Epithelial cell of proximal tubule (primary cell): ENCODE results near the gene NT5DC4. TPM values are rescaled to one million over a fixed set of nuclear protein-coding genes. Genes with fewer than 3 reads are reported as not detected.
"Not testable (repeated sequence)": the region's sequence is repeated elsewhere in the genome, so short reads cannot be mapped to it uniquely, and the experiment has no call there.

Source experiments
- DNase-seq: peaks from one replicate; pipeline ENCODE4 v3.0.0-alpha.2; 2011; ENCODE audit warnings: low read depth
- H3K4me3 ChIP-seq: 2 replicates; pipeline ENCODE4 v1.5.1; 2011; ENCODE audit warnings: low read depth, mild to moderate bottlenecking, low read length
- CTCF ChIP-seq: conservative IDR thresholded peaks from 2 replicates; pipeline ENCODE4 v1.5.1; 2012; ENCODE audit warnings: low read depth, mild to moderate bottlenecking, low read length
- total RNA-seq: library from RNA; depleted of rRNA; stranded (reverse); fragments of >200 nt; gene quantifications from 2 replicates; pipeline ENCODE4 v1.2.3, GENCODE V29; 2015

NT5DC4 gene
- total RNA-seq, 1 donor from 2014 or later = not detected

- no peak for TF ChIP-seq CTCF
- DNase-seq = no peak
- H3K4me3 ChIP-seq = no peak overlapping the region
Measured at GRCh38 chr2:112714836-112715631, 5.8 kb upstream of the NT5DC4 start.

DNA sequence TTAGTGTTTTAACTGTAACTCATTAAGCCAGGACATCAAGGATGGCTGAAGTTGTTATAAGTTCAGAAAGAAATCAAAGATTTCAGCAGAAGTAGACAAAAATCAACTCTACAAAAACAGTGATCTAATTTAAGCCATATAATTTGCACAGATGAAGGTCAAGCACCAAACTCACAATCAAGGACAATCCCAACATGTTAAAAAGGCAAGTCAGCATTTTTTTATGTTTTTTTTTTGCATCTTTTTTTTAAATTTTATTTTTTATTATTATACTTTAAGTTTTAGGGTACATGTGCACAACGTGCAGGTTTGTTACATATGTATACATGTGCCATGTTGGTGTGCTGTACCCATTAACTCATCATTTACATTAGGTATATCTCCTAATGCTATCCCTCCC, 4.7 kb upstream of the NT5DC4 start:
- DNase-seq, H3K4me3 ChIP-seq: not testable (repeated sequence)

- not testable (repeated sequence) for H3K4me3 ChIP-seq, DNase-seq
Measured at GRCh38 chr2:112716826-112717352, 3.9 kb upstream of the NT5DC4 start.

- TF ChIP-seq CTCF = no peak
- DNase-seq = no peak
- H3K4me3 ChIP-seq = no peak overlapping the region
Measured at GRCh38 chr2:112718863-112719370, 1.9 kb upstream of the NT5DC4 start.

DNA sequence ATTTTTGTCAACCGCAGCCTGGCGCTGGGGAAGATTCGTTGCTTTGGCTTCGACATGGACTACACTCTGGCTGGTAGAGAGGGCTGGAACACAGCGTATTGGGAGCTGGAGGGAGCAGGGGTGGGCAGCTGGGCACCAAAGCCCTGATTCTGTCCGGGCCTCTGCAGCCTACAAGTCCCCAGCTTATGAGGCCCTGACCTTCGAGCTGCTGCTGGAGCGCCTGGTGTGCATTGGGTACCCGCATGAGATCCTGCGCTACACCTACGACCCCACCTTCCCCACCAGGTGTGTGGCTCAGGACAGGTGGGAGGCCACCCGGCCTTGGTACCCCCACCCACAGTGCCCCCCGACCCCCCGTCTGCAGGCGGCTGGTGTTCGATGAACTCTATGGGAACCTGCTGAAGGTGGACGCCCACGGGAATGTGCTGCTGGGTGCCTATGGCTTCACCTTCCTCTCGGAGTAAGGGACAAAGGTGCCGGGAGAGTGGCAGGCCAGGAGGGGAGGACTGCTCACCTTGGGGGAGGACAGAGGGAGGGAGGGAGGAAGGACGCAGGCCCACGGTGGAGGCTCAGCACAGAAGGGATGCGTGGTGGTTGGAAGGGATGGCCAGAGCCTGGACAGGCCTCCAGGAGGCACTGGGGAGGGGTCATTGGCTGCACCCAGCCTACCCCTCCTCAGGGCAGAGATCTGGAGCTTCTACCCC, 1.2 kb downstream of the NT5DC4 start:
- no peak for DNase-seq
- H3K4me3 ChIP-seq = no peak overlapping the region
- no peak for TF ChIP-seq CTCF

DNA sequence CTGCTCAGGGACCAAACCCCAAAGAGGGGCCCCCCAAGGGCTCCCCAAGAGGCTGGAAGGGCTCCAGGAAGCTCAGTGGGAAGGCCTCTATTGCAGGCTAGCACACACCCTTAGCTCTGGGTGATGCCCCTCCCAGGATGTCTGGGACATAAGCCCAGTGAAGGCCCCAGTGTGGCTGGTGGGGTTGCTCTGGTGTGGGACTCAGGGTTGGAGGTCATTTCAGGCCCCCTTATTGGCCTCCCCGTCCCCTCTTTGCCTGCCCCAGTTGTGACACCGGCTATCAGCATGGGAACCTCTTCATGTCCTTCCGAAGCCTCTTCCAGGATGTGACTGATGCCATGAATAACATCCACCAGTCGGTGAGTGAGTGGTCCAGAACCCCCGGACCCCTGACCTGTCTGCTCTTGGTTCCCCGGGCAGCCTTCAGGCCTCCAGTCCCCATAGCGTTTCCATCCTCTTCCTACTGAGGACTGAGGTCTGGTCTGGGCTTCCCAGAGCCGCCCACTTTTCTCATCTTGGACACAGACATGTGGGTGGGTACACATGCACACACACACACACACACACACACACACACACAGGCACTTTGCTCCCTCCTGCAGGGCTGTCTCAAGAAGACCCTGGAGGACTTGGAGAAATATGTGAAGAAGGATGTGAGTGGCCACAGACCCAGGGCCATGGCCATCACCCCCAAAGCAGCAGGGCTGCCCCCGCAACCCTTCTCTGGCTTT, 2.2 kb downstream of the NT5DC4 start:
- TF ChIP-seq CTCF = no peak

GRCh38 chr2:112723547-112723940, 2.7 kb downstream of the NT5DC4 start:
- no peak overlapping the region for H3K4me3 ChIP-seq
- TF ChIP-seq CTCF = no peak
- no peak for DNase-seq

More for the DNA sequence above, 2.2 kb downstream of the NT5DC4 start:
- no peak overlapping the region for H3K4me3 ChIP-seq
- no peak for DNase-seq
